Endothelial cell of umbilical vein (primary cell): Measurements from ENCODE around the gene SF3B4. TPM values are rescaled to one million over a fixed set of nuclear protein-coding genes. Genes with fewer than 3 reads are reported as not detected.

Experiments used
- BruUV-seq: library from RNA; stranded (reverse); fragments of 400-500 nt; replicated peaks from 2 replicates; lab custom pipeline; 2021; lab: Mats Ljungman, UMichigan
- CTCF ChIA-PET: fragments of 300-600, 350-600 bp; sonication (Branson Sonifier 250); formaldehyde crosslinking; loops from one replicate; lab custom pipeline; 2021; ENCODE audit warnings: antibody characterized with exemption, inconsistent platforms; lab: Charles Lee
- POLR2A ChIA-PET: fragments of 300-600, 350-600 bp; sonication (Branson Sonifier 250); formaldehyde crosslinking; loops from one replicate; lab custom pipeline; 2021; ENCODE audit warnings: antibody characterized with exemption, inconsistent platforms; lab: Charles Lee
- DNase-seq: peaks from one replicate; pipeline ENCODE4 v3.0.0-alpha.2; 2011; ENCODE audit warnings: low read depth, low spot score
- FAIRE-seq: peaks from 2 replicates; lab custom pipeline; 2011; peaks lifted over from hg19 to GRCh38; lab: Jason Lieb, UNC
- H2AFZ ChIP-seq: 2 replicates; pipeline ENCODE4 v1.6.0; 2012; ENCODE audit warnings: low read depth, low read length, control low read depth, inconsistent platforms
- H3K27ac ChIP-seq: 2 replicates; pipeline ENCODE4 v1.5.1; 2011; ENCODE audit warnings: low read depth, mild to moderate bottlenecking, control low read depth, low read length, moderate library complexity; ENCODE audit not compliant: insufficient read depth
- H3K27me3 ChIP-seq, 2 experiments: 2 replicates each; pipeline versions ENCODE4 v1.6.0 to v1.6.1; 2011; ENCODE audit warnings: low read length in 2 of 2, mixed read lengths in 1 of 2; ENCODE audit not compliant: control insufficient read depth in 2 of 2, insufficient read depth in 2 of 2
- H3K36me3 ChIP-seq, 2 experiments: 2 replicates in 1 of 2; 3 replicates in 1 of 2; pipeline ENCODE4 v1.5.1; 2011; ENCODE audit warnings: low read length in 2 of 2, mild to moderate bottlenecking in 1 of 2, moderate library complexity in 1 of 2; ENCODE audit not compliant: control insufficient read depth in 2 of 2, insufficient read depth in 2 of 2; ENCODE audit errors: extremely low read depth in 1 of 2
- H3K4me1 ChIP-seq: 3 replicates; pipeline ENCODE4 v1.5.1; 2011; ENCODE audit warnings: mild to moderate bottlenecking, low read length; ENCODE audit not compliant: control insufficient read depth, insufficient read depth; ENCODE audit errors: extremely low read depth
- H3K4me2 ChIP-seq: 2 replicates; pipeline ENCODE4 v1.6.1; 2011; ENCODE audit warnings: low read length, control low read depth, mixed read lengths; ENCODE audit not compliant: insufficient read depth
- H3K4me3 ChIP-seq, 3 experiments: fragments of 200-600 bp in 1 of 3; sonication (generic), shearing (Covaris generic) in 1 of 3; replicated peaks in 1 of 3; 2 replicates each; pipeline ENCODE4 v1.5.1; 2011 to 2016; ENCODE audit warnings: control low read depth in 3 of 3, low read length in 3 of 3, mild to moderate bottlenecking in 2 of 3, inconsistent platforms in 1 of 3, low read depth in 1 of 3, moderate library complexity in 1 of 3; ENCODE audit not compliant: insufficient read depth in 1 of 3
- H3K79me2 ChIP-seq: 2 replicates; pipeline ENCODE4 v1.6.0; 2012; ENCODE audit warnings: low read length, inconsistent platforms; ENCODE audit not compliant: control insufficient read depth, insufficient read depth
- H3K9ac ChIP-seq: replicated peaks from 2 replicates; pipeline ENCODE3; 2011; ENCODE audit warnings: low read length, control low read depth; ENCODE audit not compliant: insufficient read depth; ENCODE audit errors: extremely low read depth
- H3K9me1 ChIP-seq: replicated peaks from 3 replicates; pipeline ENCODE4 v1.6.0; 2011; ENCODE audit warnings: mild to moderate bottlenecking, low read length; ENCODE audit not compliant: control insufficient read depth, insufficient read depth; ENCODE audit errors: extremely low read depth
- H3K9me3 ChIP-seq: replicated peaks from 2 replicates; pipeline ENCODE4 v1.5.1; 2012; ENCODE audit warnings: low read length, inconsistent platforms; ENCODE audit not compliant: control insufficient read depth, insufficient read depth
- H4K20me1 ChIP-seq: replicated peaks from 2 replicates; pipeline ENCODE3; 2011; ENCODE audit warnings: mild to moderate bottlenecking, low read length; ENCODE audit not compliant: control insufficient read depth, insufficient read depth; ENCODE audit errors: extremely low read depth
- FOS ChIP-seq: IDR thresholded peaks from 2 replicates; pipeline ENCODE4 v1.6.1; 2011; ENCODE audit warnings: mild to moderate bottlenecking, low read length, moderate library complexity, borderline replicate concordance; ENCODE audit not compliant: insufficient read depth
- GATA2 ChIP-seq: IDR thresholded peaks from 2 replicates; pipeline ENCODE4 v1.7.0; 2011; ENCODE audit warnings: low read depth, mild to moderate bottlenecking, moderate library complexity, mixed read lengths, low read length; ENCODE audit not compliant: insufficient read length, insufficient read depth
- POLR2A ChIP-seq: IDR thresholded peaks from 2 replicates; pipeline ENCODE4 v1.6.1; 2012; ENCODE audit warnings: low read depth, mild to moderate bottlenecking, control low read depth, low read length
- POLR2AphosphoS5 ChIP-seq: IDR thresholded peaks from 2 replicates; pipeline ENCODE4 v1.6.1; 2012; ENCODE audit warnings: low read depth, mild to moderate bottlenecking, control low read depth, low read length, moderate library complexity; ENCODE audit not compliant: insufficient read depth
- dilution Hi-C: fragments of 300-500 bp; cut with MboI; formaldehyde crosslinking; loops from one replicate; pipeline ENCODE4 v1.15.0; 2019; ENCODE audit warnings: low sequenced_read_pairs; ENCODE audit not compliant: extremely low pct_ligation_motif_present
- intact Hi-C: fragments of 100-400 bp; cut with micrococcal nuclease; formaldehyde crosslinking; loops from one replicate; pipeline ENCODE4 v1.10.0; 2022
- polyA plus RNA-seq, 4 experiments: library from polyadenylated mRNA; depleted of rRNA in 3 of 4; stranded (reverse) in 3 of 4; unstranded in 1 of 4; fragments of >200 nt; gene quantifications; 2 replicates each; pipeline versions ENCODE4 v1.2.1 to v1.2.3, GENCODE V29; 2011 to 2012; ENCODE audit warnings: missing spikeins in 1 of 4
- total RNA-seq: library from RNA; stranded (reverse); gene quantifications from 2 replicates; pipeline ENCODE4 v1.2.3, GENCODE V29; 2021
- TF ChIP-seq, protein P1 (sequence below): IDR thresholded peaks from 2 replicates; pipeline ENCODE4 v1.6.1; 2011; ENCODE audit not compliant: insufficient read depth, insufficient read length
- TF ChIP-seq, protein P2 (sequence below), 2 donors: IDR thresholded peaks; 1 replicate in 1 of 2; 2 replicates in 1 of 2; pipeline ENCODE4 v1.5.1; 2011; ENCODE audit warnings: low read length in 2 of 2, mild to moderate bottlenecking in 2 of 2, moderate library complexity in 2 of 2, control low read depth in 1 of 2, inconsistent platforms in 1 of 2, low read depth in 1 of 2; ENCODE audit not compliant: insufficient read depth in 1 of 2; ENCODE audit errors: extremely low read depth in 1 of 2

SF3B4 gene
- total and polyA plus RNA-seq, 2 donors (not counting 3 experiments of a cell fraction or from before 2014, with no cell fraction given) = 62.7 to 74.4 TPM

DNA sequence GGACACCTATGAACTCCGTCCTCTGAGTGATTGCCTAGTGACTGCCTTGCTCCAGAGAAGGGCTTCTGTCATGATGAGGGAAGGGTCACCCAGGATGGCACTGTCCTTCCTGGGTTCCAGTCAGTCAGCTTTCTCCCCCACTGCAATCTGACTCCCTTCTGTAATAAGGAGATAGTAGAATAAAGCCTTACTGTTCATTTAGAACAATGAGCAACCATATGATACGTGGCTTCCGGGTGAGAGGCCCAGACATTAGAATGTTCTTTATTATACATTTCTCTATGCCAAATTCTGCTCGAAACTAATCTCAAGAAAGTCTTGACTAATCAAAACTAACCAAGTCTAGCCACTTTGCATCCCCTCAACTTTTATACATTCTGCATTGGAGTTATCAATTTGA is 17.6 kb upstream of the SF3B4 start:
- no TSS peak for BruUV-seq
- FAIRE-seq = no peak
- no peak overlapping the region for H3K4me3 ChIP-seq

More for the DNA sequence above, 17.6 kb upstream of the SF3B4 start:
- H3K27me3 ChIP-seq = no peaks in the 10 kb centered on the region
- H3K4me2 ChIP-seq = no peak overlapping the region
- no peak for DNase-seq
- dilution Hi-C loops (no loop called here), intact Hi-C loops (no loop called here)
- H4K20me1 ChIP-seq = no peaks in the 10 kb centered on the region
- no peaks in the 10 kb centered on the region for H3K9me1 ChIP-seq
- no peaks in the 10 kb centered on the region for H3K4me1 ChIP-seq
- no peaks in the 10 kb centered on the region for H3K79me2 ChIP-seq
- H3K27ac ChIP-seq = no peak overlapping the region
- no peak overlapping the region for H2AFZ ChIP-seq
- no peak overlapping the region for H3K9ac ChIP-seq
- POLR2A ChIA-PET = interaction anchor here (1.6 kb wide), 1 partner anchor 58 kb away, joined by 5 read pairs; a partner anchor contains a TSS
- H3K9me3 ChIP-seq = no peaks in the 10 kb centered on the region
- CTCF ChIA-PET = interaction anchor here (1.2 to 3.8 kb wide), 3 partner anchors 57 to 242 kb away, joined by 3 to 38 read pairs (median 4); a partner anchor contains a TSS
- TF ChIP-seq POLR2AphosphoS5 = no peak
- no peak for TF ChIP-seq FOS
- TF ChIP-seq POLR2A = no peak
- TF ChIP-seq, protein P1, sequence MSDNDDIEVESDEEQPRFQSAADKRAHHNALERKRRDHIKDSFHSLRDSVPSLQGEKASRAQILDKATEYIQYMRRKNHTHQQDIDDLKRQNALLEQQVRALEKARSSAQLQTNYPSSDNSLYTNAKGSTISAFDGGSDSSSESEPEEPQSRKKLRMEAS = no peak
- TF ChIP-seq, protein P2, sequence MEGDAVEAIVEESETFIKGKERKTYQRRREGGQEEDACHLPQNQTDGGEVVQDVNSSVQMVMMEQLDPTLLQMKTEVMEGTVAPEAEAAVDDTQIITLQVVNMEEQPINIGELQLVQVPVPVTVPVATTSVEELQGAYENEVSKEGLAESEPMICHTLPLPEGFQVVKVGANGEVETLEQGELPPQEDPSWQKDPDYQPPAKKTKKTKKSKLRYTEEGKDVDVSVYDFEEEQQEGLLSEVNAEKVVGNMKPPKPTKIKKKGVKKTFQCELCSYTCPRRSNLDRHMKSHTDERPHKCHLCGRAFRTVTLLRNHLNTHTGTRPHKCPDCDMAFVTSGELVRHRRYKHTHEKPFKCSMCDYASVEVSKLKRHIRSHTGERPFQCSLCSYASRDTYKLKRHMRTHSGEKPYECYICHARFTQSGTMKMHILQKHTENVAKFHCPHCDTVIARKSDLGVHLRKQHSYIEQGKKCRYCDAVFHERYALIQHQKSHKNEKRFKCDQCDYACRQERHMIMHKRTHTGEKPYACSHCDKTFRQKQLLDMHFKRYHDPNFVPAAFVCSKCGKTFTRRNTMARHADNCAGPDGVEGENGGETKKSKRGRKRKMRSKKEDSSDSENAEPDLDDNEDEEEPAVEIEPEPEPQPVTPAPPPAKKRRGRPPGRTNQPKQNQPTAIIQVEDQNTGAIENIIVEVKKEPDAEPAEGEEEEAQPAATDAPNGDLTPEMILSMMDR (IDR thresholded peaks at IDR 0.05; ENCODE audit: extremely low read depth in 1 of 2, insufficient read depth in 1 of 2, low read depth in 1 of 2, low read length in 2 of 2) = no peak
- no peak for TF ChIP-seq GATA2
- H3K36me3 ChIP-seq = peaks cover 6 to 19% of the 10 kb centered on the region in 2 experiments
